HepG2 (cell line): ENCODE measurements around the gene TACC2. TPM values are rescaled to one million over a fixed set of nuclear protein-coding genes. Genes with fewer than 3 reads are reported as not detected.

Source experiments
- ATAC-seq: fragments of 200-7000 bp; cut with Tn5 transposase; 3 replicates; pipeline ENCODE4 v1.9.1; 2020; ENCODE audit warnings: mild to moderate bottlenecking, moderate library complexity
- BruUV-seq: library from RNA; stranded (reverse); fragments of 400-500 nt; replicated peaks from 2 replicates; lab custom pipeline; 2021; lab: Mats Ljungman, UMichigan
- CTCF ChIA-PET: fragments of 300-600 bp; formaldehyde crosslinking; extraction: SDS; loops from one replicate; lab custom pipeline; 2021; ENCODE audit warnings: low total read pairs, inconsistent platforms, low intra/inter-chr PET ratio; lab: Yijun Ruan, JAX
- POLR2A ChIA-PET: fragments of 350-600 bp; sonication (Branson Sonifier 250); formaldehyde crosslinking; loops from one replicate; lab custom pipeline; 2020; ENCODE audit warnings: antibody characterized with exemption, inconsistent platforms; lab: Yijun Ruan, JAX
- DNase-seq: peaks from one replicate; pipeline ENCODE4 v3.0.0-alpha.2; 2015; ENCODE audit warnings: low spot score
- FAIRE-seq: peaks from 3 replicates; lab custom pipeline; 2011; peaks lifted over from hg19 to GRCh38; lab: Jason Lieb, UNC
- H2AFZ ChIP-seq: one replicate; pipeline ENCODE4 v1.6.1; 2011; ENCODE audit warnings: low read length, inconsistent platforms
- H3K27ac ChIP-seq: fragments of 300-600 bp; 3 replicates; pipeline ENCODE4 v1.8.0; 2011; ENCODE audit warnings: mixed run types, mild to moderate bottlenecking, mixed read lengths, low read length, inconsistent platforms; ENCODE audit not compliant: insufficient read depth; ENCODE audit errors: extremely low read length
- H3K27me3 ChIP-seq, 2 experiments: fragments of 200-600 bp in 1 of 2; 2 replicates in 1 of 2; 3 replicates in 1 of 2; pipeline versions ENCODE4 v1.6.0 to v1.8.0; 2011; ENCODE audit warnings: low read length in 2 of 2, mild to moderate bottlenecking in 2 of 2, moderate library complexity in 2 of 2, inconsistent platforms in 1 of 2; ENCODE audit not compliant: insufficient read depth in 2 of 2, control insufficient read depth in 1 of 2
- H3K36me3 ChIP-seq, 2 experiments: fragments of 200-600 bp in 1 of 2; replicated peaks in 1 of 2; 2 replicates in 1 of 2; 3 replicates in 1 of 2; pipeline versions ENCODE4 v1.5.1 to v1.8.0; 2011; ENCODE audit warnings: low read length in 2 of 2, inconsistent platforms in 1 of 2; ENCODE audit not compliant: insufficient read depth in 2 of 2, control insufficient read depth in 1 of 2
- H3K4me1 ChIP-seq: 2 replicates; pipeline ENCODE4 v1.5.1; 2012; ENCODE audit warnings: low read length, inconsistent platforms; ENCODE audit not compliant: insufficient read depth
- H3K4me2 ChIP-seq: 2 replicates; pipeline ENCODE4 v1.6.0; 2011; ENCODE audit warnings: low read depth, low read length, inconsistent platforms
- H3K4me3 ChIP-seq, 3 experiments: fragments of 200-600 bp in 1 of 3; sonication (generic), shearing (Covaris generic) in 1 of 3; replicated peaks in 1 of 3; 2 replicates each; pipeline ENCODE4 v1.5.1; 2011 to 2016; ENCODE audit warnings: low read length in 3 of 3, inconsistent platforms in 2 of 3, low read depth in 2 of 3, mild to moderate bottlenecking in 2 of 3, control low read depth in 1 of 3, mixed read lengths in 1 of 3; ENCODE audit not compliant: insufficient read depth in 1 of 3
- H3K79me2 ChIP-seq: one replicate; pipeline ENCODE4 v1.6.1; 2011; ENCODE audit warnings: low read length, inconsistent platforms; ENCODE audit not compliant: insufficient read depth
- H3K9ac ChIP-seq: 2 replicates; pipeline ENCODE4 v1.6.0; 2011; ENCODE audit warnings: mild to moderate bottlenecking, low read depth, low read length, inconsistent platforms; ENCODE audit not compliant: insufficient read depth
- H3K9me3 ChIP-seq: 2 replicates; pipeline ENCODE4 v1.5.1; 2012; ENCODE audit warnings: mild to moderate bottlenecking, low read length
- H4K20me1 ChIP-seq: 2 replicates; pipeline ENCODE4 v1.6.0; 2011; ENCODE audit warnings: inconsistent platforms, mild to moderate bottlenecking, low read length, moderate library complexity; ENCODE audit not compliant: insufficient read depth
- EZH2 ChIP-seq: conservative IDR thresholded peaks from 2 replicates; pipeline ENCODE4 v1.6.1; 2012; ENCODE audit warnings: mild to moderate bottlenecking, low read depth, low read length, moderate library complexity
- KLF9 ChIP-seq: IDR thresholded peaks from 2 replicates; pipeline ENCODE4 v1.6.1; 2016; ENCODE audit warnings: low read depth
- NCOR1 ChIP-seq: fragments of 200-600 bp; sonication (generic); IDR thresholded peaks from 2 replicates; pipeline ENCODE4 v1.7.0; 2017; ENCODE audit warnings: antibody characterized with exemption, low read length, borderline replicate concordance
- NFE2 ChIP-seq: sonication (generic); formaldehyde crosslinking; IDR thresholded peaks from 2 replicates; pipeline ENCODE4 v1.4.0; 2020; ENCODE audit warnings: missing genetic modification reagents
- NFIC ChIP-seq: IDR thresholded peaks from 2 replicates; pipeline ENCODE4 v1.6.1; 2012; ENCODE audit warnings: mild to moderate bottlenecking, low read length, inconsistent platforms
- THAP11 ChIP-seq: IDR thresholded peaks from 2 replicates; pipeline ENCODE4 v1.6.1; 2016; ENCODE audit warnings: missing biosample characterization, missing genetic modification reagents
- ZNF12 ChIP-seq: sonication (generic); formaldehyde crosslinking; IDR thresholded peaks from 2 replicates; pipeline ENCODE4 v1.5.0; 2020; ENCODE audit warnings: missing genetic modification reagents
- ZNF224 ChIP-seq: sonication (generic); formaldehyde crosslinking; IDR thresholded peaks from 2 replicates; pipeline ENCODE4 v1.5.0; 2020; ENCODE audit warnings: mild to moderate bottlenecking, missing genetic modification reagents
- ZNF841 ChIP-seq: sonication (generic); formaldehyde crosslinking; IDR thresholded peaks from 2 replicates; pipeline ENCODE4 v1.8.1; 2023; ENCODE audit warnings: missing genetic modification reagents, borderline replicate concordance
- WGBS: methylation state at CpG from one replicate; pipeline ENCODE4 v1.1.6; 2017; ENCODE audit warnings: low lambda C conversion rate; 5-methylcytosine and 5-hydroxymethylcytosine counted together
- in situ Hi-C: cut with HindIII; loops from 2 replicates; pipeline ENCODE4 v1.10.0; 2017; ENCODE audit warnings: low pct_unique_long_range_greater_than_20kb; ENCODE audit not compliant: extremely low pct_ligation_motif_present
- intact Hi-C: fragments of 100-400 bp; cut with micrococcal nuclease; formaldehyde crosslinking; loops from one replicate; pipeline ENCODE4 v1.10.0; 2022; ENCODE audit not compliant: unreplicated experiment
- polyA plus RNA-seq, 8 experiments: library from polyadenylated mRNA; depleted of rRNA in 3 of 8; stranded (reverse) in 7 of 8; unstranded in 1 of 8; fragments of >200 nt; fragmentation: Illumina TruSeq in 4 of 8; extraction: Trizol in 4 of 8; gene quantifications; 2 replicates each; pipeline versions ENCODE4 v1.2.1 to v1.2.3, GENCODE V29; 2011 to 2016; ENCODE audit warnings: low read depth in 4 of 8, missing spikeins in 1 of 8, mixed read lengths in 1 of 8; ENCODE audit not compliant: insufficient read depth in 1 of 8
- total RNA-seq, 5 experiments: library from RNA; depleted of rRNA; stranded (reverse); fragments of >200 nt; fragmentation: Illumina TruSeq; extraction: Trizol; gene quantifications; 2 replicates each; pipeline ENCODE4 v1.2.3, GENCODE V29; 2016; ENCODE audit warnings: low read depth in 1 of 5
- TF ChIP-seq, protein P1 (sequence below): IDR thresholded peaks from 2 replicates; pipeline ENCODE4 v1.6.1; 2016; ENCODE audit warnings: missing compliant biosample characterization, missing genetic modification reagents, borderline replicate concordance

The TACC2 gene
- total and polyA plus RNA-seq, 2 of the 13 experiments (the other 11 are each of a cell fraction or from before 2014, with no cell fraction given), result 11.8 to 16.0 TPM

DNA sequence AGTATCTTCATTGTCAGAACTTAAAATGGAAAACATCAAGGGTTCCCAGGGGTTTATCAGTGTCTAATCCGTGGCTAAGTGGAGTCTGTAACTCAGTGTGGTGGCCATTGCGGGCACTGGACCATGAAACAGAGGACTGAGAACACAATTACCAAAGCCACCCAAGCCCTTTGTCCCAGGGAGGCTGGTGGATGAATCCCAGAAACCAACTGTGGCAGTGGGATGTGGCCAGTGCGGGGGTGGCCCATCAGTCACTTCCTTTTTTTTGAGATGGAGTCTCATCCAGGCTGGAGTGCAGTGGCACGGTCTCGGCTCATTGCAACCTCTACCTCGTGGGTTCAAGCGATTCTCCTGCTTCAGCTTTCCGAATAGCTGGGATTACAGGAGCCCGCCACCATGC is 61.8 kb downstream of the TACC2 start:
- Histone ChIP-seq H3K79me2 (peaks cover 2% of the 10 kb centered on the region), H4K20me1 (no peaks in the 10 kb centered on the region), H3K27me3 (no peaks in the 10 kb centered on the region), H3K9me3 (no peaks in the 10 kb centered on the region), H2AFZ (no peak overlapping the region), H3K9ac (no peak overlapping the region), H3K4me2 (no peak overlapping the region), H3K36me3 (peaks cover 2 to 14% of the 10 kb centered on the region in 2 experiments; a peak in 3 of 5 replicates), H3K4me1 (peaks cover 65% of the 10 kb centered on the region), H3K27ac (no peak overlapping the region), H3K4me3 (no peak overlapping the region)
- DNase-seq (no peak), FAIRE-seq (no peak), ATAC-seq (no peak)
- TF ChIP-seq EZH2 (no peak), ZNF12 (CRISPR knock-in tag) (no peak), ZNF224 (CRISPR knock-in tag) (no peak), NCOR1 (no peak), NFIC (no peak), KLF9 (CRISPR knock-in tag) (no peak), NFE2 (no peak), ZNF841 (CRISPR knock-in tag) (no peak), THAP11 (CRISPR knock-in tag) (no peak)
- TF ChIP-seq, protein P1, sequence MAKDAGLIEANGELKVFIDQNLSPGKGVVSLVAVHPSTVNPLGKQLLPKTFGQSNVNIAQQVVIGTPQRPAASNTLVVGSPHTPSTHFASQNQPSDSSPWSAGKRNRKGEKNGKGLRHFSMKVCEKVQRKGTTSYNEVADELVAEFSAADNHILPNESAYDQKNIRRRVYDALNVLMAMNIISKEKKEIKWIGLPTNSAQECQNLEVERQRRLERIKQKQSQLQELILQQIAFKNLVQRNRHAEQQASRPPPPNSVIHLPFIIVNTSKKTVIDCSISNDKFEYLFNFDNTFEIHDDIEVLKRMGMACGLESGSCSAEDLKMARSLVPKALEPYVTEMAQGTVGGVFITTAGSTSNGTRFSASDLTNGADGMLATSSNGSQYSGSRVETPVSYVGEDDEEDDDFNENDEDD, result no peak
- 93% methylated on average over 8 of the region's 9 CpGs for WGBS
- intact Hi-C loops (loop anchor here (5.0 kb wide), 1 partner anchor 124 kb away; the partner anchor contains the start of gene ATE1), in situ Hi-C loops (loop anchor here (5.0 kb wide), 1 partner anchor 61 kb away; no protein-coding TSS in a partner anchor)
- ChIA-PET CTCF (no interaction called here), POLR2A (interaction anchor here (1.4 kb wide), 1 partner anchor 63 kb away, joined by 4 read pairs; no protein-coding TSS in a partner anchor)
- no TSS peak for BruUV-seq
